GM18870 (cell line): ENCODE data around the gene PLXNB2.
"Not testable (repeated sequence)": the region's sequence is repeated elsewhere in the genome, so short reads cannot be mapped to it uniquely, and the experiment has no call there.

Experiments
- ATAC-seq: cut with Tn5 transposase; IDR thresholded peaks from one replicate; pipeline ENCODE4 v1.9.1; 2021; ENCODE audit warnings: moderate library complexity; ENCODE audit not compliant: unreplicated experiment

PLXNB2 gene

DNA sequence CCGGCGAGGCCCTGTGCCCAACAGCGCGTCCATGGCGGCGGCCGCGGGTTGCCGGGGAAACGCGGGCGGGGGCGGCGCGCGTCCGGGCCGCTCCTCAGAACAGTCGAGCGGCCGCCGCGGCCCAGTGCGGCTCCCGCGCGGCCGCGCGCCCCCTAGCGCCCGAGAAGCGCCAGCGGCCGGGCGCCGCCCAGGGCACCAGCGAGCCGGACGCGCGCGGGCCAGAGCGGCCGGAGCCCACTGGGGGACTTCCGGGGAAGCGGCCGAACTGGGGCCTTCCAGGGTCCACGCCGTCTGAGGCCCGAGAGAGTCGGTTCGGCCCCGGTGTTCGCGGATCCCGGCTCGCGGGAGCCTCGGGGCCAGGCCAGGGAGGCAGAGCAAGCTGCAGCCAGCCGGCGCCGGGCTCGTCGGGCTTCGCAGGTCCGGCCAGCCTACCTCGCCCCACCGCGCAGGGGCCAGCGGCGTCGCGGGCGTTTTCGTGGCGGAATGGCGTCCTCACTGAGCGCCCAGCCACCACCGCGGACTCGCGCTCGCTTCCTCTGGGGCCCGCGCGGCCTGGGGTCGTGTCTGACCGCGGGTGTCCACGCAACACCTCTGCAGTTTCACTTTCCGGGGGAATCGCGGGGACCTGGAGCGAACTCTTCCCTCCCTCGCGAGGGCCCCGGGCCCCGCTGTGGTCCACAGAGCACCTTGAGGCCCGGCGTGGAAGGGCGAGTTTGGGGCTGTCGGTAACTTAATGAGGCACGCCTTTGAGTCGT, 19.7 kb upstream of the PLXNB2 start, which contains the start of gene DENND6B:
Gene DENND6B (minus strand): TSS at position 57 of the 755 bp plus-strand sequence. CDS start 24 bp downstream, at position 33.
- no peak for ATAC-seq

DNA sequence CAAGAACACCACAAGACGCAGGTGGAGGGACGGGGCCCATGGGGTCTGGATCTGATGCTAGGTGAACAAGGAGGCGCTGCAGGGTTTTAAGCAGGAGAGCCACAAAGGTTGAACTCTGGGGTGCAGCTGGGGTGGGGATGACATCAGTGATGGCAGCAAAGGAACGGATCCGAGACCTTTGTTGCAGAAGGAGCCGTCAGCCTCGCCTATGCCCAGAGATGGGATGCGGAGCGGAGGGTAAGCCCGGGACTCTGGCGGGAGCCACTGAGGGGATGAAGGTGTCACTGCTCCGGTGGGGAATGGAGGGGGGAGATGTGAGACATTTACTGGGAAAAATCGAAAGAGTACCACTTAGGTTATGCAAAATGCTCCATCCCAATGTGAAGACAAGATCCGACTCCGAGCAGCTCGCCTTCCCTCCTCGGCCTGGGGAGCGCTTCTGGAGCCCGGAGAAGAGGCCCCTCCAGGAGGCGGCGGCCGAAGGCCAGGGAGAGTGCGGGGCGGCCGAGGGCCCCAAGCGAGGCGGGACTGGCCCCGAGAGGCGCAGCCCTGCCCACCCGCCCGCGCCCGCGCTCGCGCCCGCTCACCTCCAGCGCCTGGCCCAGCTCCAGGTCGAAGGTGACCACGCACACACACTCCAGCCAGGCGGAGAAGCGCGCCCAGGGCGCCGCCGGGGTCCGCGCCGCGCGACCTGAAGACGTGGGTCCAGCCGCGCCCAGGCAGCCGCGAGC, 18.9 kb upstream of the PLXNB2 start:
- no peak for ATAC-seq

DNA sequence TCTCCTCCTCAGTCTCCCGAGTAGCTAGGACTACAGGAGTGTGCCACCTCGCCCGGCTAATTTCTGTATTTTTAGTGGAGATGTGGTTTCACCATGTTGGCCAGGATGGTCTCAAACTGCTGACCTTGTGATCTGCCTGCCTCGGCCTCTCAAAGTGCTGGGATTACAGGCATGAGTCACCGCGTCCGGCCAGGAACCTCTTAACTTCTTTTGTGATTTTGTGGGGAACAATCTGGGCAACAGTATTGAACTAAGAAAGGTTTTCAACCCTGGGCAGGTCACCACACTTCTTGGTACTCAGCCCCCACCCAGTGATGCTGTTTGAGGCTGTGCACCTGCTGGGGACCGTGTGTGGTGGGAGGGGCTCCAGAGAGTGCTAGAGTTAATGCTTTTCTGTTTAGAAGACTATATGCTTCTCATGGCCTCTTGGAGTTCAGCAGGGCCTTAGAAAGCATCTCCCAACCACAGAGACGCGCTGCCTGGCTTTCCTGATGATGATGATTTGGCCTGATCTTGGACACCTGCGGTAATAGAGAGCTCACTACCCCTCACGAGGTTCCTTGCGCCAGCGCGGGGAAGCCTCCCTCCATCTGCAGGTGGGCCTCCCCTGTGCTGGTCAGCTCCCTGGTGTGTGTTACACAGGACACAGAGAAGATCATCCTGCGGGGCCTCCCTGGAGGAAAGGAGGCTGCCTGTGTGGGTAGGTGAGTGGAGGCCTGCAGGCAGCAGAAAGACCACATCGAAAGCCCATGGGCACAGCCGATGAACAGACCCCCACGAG, 18.2 kb upstream of the PLXNB2 start:
- no peak for ATAC-seq

DNA sequence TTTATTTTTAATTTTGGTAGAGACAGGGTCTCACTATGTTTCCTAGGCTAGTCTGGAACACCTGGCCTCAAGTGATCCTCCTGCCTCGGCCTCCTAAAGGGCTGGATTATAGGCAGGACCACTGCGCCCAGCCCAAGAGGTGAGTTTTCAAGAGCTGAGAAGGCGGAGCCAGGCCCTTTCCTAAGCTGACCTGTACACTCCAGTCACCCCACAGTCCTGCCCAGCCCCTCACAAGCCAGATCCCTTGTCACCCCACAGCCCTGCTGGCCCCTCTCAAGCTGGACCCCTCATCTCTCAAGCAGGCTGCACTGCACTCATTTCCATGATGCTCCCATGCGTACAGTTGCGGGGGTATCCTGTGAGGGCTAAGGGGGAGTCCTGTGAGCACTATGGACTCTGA, 16.5 kb upstream of the PLXNB2 start:
- no peak for ATAC-seq

DNA sequence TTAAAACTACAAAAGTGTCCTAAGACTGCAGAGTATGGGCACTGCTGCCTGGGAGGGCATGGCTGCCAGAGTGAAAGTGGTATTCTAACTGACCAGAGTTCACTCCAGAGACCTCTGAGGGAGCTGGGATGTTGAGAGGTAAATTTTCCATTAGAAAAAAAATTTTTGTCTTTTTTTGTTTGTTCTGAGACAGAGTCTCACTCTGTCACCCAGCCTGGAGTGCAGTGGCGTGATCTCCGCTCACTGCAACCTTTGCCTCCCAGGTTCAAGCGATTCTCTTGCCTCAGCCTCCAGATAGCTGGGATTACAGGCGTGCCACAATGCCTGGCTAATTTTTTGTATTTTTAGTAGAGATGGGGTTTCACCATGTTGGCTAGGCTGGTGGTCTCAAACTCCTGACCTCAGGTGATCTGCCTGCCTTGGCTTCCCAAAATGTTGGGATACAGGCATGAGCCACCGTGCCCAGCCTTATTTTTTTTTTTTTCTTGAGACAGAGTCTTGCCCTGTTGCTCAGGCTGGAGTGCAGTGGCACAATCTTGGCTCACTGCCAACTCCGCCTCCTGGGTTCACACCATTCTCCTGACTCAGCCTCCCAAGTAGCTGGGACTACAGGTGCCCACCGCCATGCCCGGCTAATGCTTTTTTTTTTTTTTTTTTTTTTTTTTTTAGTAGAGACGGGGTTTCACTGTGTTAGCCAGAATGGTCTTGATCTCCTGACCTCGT, 15.1 kb upstream of the PLXNB2 start:
- not testable (repeated sequence) for ATAC-seq

DNA sequence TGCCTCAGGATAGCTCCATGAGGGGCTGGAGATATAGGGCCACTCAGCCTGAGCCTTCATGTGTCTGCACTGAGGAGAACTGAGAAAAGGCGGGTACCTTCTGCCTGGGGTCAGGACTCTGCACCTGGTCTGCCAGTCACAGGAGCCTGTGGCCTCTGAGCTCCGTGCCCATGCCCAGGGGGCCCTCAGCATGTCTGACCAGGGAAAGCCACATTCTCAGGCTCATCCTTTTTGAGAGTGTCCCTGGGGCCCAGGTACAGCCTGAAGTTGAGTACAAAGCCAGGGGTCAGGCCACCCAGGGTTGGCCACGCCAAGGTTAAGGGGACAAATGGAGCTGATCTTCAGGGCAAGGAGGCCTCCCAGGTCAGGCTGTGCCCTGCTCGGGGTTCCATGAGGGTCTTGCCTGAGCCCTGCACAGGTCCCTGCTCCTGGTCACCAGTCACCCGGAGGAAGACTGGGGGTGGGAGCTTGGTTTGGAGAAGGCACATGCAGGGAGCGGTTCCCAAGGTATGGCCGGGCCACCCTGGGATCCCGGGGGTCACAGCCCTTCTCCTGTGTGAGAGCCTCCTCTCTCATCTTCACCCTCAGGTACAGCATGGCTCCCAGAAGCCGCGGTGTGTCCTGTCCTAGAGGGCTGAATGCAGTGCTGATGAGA, 13.4 kb upstream of the PLXNB2 start:
- ATAC-seq, result no peak

DNA sequence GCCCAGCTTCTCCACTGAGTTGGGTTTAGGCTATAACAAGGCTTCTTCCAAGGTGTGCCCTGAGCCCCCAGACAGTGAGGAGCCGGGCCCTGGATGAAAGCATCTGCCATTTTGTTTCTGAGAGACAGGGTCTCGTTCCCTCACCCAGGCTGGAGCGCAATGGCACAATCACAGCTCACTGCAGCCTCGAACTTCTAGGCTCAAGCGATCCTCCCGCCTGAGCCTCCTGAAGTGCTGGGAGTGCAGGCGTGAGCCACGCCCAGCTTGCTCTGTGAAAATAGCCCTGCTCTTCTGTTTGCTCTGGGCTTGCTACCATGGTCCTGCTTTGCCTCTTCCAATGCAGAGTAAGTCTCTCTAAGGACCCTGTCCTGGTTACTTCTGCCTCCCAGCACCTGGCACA, 12.7 kb upstream of the PLXNB2 start:
- no peak for ATAC-seq

DNA sequence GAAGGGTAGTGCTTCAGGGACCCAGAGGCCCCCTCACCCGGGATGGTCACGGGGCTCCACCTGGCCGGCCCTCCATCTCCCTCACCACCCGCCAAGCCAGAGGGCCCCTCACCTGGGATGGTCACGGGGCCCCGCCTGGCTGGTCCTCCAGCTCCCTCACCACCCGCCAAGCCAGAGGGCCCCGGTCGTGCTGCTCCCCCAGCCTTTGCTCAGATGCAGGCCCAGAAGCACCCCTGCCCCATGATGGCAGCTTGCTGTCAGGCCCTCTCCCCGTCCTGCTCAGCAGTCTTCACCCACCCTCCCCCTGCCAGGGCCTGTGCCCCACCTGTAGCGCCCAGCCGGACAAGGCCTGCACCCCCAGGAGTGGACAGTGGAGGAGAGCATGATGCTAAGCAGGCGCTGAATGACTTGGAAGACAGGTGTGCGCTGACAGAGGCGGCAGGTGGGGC, 12.1 kb upstream of the PLXNB2 start:
- ATAC-seq, result no peak

DNA sequence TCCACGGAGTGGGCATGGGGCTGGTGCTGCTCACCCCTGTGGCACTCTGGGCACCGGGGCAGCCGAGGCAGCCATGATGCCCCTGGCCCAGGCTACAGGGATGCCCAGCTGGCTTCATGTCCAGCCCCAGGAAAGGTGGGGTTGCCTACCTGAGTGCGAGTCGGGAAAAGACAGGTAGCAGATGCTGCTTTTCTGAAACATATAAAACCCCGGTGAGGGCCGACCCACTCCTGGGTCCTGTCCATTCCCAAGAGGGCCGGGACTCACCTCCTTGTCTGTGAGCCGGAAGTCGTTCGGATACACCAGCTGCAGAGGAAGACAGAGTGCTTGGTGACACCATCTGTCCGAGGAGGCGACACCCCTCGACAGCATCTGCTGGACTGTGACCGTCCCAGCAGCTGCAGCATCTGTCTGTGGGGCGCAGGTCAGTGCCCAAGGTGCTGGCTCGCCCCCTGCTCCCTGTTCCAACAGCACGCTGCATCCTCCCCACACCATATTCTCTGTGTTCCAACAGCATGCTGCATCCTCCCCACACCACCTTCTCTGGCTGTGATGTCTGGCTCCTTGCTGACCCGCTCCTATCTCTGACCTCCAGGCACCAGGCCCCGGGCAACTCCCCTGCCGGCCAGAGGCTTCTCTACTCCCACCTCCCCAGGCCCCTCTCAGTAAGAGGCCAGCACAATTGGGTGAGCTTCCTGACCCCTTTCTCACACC, 11.4 kb upstream of the PLXNB2 start:
- no peak for ATAC-seq

DNA sequence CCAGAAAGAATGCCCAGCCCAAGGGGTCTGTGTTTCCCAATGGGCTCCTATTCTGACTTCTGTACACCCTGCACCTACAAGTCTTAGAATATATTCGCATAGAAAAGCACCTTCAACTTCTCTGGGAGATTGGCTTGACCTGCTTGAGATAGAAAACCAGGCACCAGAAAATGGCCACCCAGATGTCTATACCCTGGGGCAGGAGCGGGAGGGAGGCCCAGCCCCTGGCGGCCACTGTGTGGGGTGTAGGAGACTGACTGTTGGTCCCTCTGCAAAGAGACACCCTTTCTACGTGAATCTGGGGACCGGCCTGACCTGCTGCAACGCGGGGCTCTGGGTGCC, 10.9 kb upstream of the PLXNB2 start:
- ATAC-seq, result no peak

DNA sequence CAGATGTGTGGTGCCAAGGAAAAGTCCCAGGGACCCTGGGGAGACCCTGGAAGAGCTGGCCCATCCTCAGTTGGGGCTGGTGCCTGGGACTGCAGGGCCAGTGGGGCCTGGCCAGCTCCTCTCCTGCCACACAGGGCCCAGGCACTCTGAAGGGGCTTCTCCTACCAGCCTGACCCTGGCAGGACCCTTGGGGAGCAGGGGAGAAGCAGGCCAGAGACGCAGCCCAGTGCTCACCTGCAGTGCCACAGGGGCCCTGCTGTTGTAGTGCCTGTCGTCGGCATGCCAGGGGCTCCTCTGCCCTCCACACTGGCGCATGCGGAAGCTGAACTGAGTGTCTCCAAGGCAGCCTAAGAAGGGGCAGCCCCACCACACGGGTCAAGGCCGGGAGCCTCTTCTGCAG, 10.2 kb upstream of the PLXNB2 start:
- no peak for ATAC-seq

DNA sequence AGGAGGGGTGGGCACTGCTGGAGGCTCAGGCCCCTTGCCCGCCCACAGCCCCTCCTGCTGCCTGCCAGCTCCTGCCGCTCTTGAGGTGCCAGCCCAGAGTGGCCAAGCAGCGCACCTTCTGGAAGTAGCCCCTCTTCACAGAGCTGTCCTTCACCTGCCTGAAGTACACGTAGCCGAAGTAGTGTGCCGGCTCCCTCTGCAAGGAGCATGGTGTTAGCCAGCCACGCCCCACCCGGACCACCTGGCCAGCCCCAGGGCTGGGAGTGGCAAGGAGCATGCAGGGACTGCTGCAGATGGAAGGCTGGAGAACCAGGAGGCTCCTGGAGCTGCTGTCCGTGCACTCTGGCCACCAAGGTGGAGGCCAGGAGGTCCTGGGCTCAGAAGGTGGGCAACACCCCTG, 9.7 kb upstream of the PLXNB2 start:
- ATAC-seq, result no peak

DNA sequence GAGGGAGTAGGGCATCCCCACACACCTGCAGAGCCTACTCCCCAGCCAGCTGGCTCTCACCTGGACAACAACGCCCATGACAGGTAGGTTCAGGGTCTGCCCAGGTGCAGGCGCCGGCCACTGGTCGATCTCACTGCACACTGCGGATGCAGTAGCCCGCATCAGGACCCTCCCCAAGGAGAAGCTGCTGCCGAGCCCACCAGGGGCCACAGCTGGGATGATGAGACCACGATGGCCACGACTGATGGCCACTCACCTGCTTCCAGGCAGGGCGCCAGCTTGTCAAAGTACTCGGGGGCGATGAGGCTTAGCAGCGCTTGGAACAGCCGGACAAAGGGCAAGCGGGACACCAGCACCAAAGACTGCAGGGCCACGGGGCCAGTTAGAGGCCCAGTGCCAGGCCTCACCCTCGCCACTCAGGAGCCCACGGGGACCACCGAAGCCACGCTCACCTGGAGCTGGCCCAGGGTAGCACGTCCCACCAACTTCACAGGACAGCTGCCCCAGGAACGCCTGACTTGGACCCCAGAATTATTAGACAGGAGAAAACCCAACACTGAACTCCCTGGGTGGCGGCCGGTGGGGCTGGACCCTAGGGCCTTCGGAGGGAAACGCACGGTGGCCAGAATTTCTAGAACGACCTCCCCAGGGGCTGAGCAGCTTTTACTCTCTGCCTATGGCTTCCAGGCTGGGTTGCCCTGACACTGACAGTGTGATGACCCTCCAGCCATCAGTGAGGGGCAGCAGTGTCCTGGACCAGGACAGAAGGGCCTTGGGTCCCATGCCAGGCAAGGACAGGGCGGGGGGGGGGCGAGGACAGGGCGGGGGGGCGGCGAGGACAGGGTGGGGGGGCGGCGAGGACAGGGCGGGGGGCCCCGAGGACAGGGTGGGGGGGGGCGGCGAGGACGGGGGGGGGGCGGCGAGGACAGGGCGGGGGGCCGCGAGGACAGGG, 8.9 kb upstream of the PLXNB2 start:
- ATAC-seq, result no peak

DNA sequence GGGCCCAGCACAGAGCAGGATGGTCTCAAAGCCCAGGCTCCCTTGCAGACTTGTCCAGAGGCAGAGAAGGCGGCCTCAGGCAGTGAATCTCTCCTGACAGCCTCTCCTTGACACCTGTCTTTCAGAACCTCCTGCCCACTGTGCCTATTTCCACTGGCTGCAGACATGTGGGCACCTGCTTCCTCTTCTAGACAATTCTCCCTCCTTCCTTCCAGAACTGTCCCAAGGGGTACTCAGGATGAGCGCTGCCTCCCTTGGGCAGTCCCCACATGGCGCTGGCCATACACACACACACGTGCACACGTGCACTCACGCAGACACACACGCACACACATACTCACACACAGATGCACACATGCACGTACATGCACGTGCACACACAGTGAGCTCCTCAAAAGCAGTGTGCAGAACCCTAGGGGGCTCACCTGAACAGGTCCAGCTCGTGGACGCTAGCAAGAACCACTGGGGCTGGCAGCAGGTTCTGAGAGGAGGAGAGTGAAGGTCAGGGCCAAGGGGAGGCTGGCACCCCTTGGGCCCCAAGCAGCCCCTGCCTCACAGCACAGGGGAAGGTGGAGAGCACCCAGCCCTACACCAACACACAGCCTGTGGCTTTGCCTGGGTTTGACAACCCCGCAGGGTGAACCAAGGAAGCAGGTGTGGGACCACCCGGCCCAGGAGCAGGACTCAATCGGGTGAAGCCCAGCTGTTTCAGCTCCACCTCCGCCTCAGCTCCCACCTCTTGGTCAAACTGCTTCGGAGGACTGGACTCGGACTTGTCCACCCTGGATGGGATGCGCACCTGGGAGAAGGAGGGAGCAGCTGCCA, 8.1 kb upstream of the PLXNB2 start:
- ATAC-seq, result no peak

DNA sequence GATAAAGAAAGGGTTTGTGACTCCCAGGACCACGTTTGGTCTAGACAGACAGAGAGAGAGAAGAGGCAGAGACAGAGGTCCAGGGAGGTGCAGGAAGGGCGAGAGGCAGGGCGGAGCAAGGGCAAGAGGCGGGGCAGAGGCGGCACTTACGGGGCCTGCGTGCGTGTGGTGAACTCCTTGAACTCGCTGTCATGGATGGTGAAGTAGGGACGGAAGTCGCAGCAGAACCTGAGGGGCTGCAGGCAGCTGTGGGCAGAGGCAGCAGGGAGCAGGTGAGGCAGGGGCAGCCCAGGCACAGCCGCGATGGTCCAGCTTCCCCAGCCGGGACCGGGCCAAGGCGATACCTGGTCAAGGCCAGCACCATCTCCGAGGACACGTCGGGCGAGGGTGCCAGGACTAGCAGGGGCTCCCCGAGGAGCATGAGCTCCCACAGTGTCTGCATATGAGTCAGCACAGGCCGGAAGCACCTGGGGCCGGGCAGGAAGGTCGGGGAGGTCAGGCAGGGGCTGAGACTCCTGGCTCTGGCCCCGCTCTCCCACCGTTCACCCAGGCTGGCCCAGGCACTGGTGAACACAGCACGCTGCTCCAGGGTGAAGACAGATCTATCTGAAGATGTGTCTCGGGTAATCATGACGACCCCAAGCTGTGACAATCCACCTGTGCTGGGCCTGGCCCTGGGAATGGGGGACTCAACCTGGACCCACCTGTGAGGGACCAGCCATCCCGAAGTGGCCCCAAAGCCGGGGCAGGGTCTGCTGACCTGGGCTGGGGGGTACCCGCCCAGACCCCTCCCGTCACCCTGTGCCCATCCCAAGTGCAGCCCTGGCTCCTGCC, 7.2 kb upstream of the PLXNB2 start:
- no peak for ATAC-seq

DNA sequence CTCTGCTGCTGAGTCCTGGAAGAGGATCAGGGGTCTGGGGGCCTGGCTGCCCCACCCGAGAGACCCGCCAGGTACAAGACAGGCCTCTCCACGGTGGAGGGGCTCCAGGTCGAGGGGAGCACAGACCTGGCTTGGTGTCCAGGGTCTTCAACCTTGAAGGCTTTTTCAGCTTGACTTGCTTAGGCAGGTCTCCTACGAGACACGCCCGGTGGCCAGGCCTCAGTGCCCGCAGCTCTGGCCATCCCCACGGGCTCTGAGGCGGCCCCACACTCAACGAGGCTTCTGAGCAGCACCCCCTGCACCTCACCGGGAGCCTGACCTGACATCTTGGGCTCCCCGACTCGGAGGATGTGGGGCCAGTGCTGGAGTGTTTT, 6.6 kb upstream of the PLXNB2 start:
- ATAC-seq, result no peak

DNA sequence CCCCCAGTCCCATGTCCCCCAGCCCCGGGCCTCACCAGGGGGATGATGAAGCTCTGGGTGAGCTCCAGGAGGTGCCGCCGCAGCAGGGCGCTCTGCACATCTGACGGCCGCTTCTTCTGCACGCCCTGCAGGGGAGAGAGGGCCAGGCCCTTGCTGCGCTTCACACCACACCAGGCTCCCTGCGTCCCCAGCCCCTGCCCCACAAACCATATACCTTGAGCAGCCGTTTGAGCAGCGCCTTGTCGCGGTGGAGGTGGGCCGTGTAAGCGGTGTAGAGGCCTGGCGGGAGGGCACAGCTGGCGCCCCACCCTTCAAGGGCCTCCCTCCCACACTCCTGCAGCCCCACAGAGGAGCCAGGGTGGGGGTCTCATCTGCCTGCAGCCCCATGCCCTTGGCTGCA, 6.2 kb upstream of the PLXNB2 start:
- ATAC-seq, result no peak
